HL-60 (cell line): ENCODE measurements around the gene CHST11.

ENCODE experiments used
- DNase-seq, 2 experiments: peaks; one replicate each; pipeline ENCODE4 v3.0.0-alpha.2; 2010 to 2020; ENCODE audit warnings: low read depth in 1 of 2, low spot score in 1 of 2
- H3K27ac ChIP-seq: fragments of 250-450 bp; sonication (Bioruptor Pico); replicated peaks from 2 replicates; pipeline ENCODE4 v1.5.1; 2020; ENCODE audit warnings: mild to moderate bottlenecking, moderate library complexity
- H3K27me3 ChIP-seq: fragments of 250-450 bp; sonication (Bioruptor Pico); 2 replicates; pipeline ENCODE4 v1.5.1; 2021; ENCODE audit warnings: mild to moderate bottlenecking, moderate library complexity; ENCODE audit not compliant: insufficient read depth, poor library complexity, severe bottlenecking
- H3K4me3 ChIP-seq: replicated peaks from 2 replicates; pipeline ENCODE4 v1.5.1; 2011; ENCODE audit warnings: mild to moderate bottlenecking, control low read depth, low read length; ENCODE audit not compliant: insufficient read depth
- GABPA ChIP-seq: IDR thresholded peaks from 2 replicates; pipeline ENCODE4 v1.6.1; 2012; ENCODE audit warnings: low read depth
- POLR2AphosphoS5 ChIP-seq: IDR thresholded peaks from 2 replicates; pipeline ENCODE4 v1.6.1; 2012; ENCODE audit warnings: low read depth
- SPI1 ChIP-seq: IDR thresholded peaks from 2 replicates; pipeline ENCODE4 v1.6.1; 2012; ENCODE audit warnings: low read depth, mild to moderate bottlenecking, borderline replicate concordance
- TF ChIP-seq, protein P1 (sequence below): IDR thresholded peaks from one replicate; pipeline ENCODE4 v1.5.1; 2011; ENCODE audit warnings: low read length, control low read depth, inconsistent platforms; ENCODE audit not compliant: insufficient read depth
- TF ChIP-seq, protein P2 (sequence below): IDR thresholded peaks from 2 replicates; pipeline ENCODE4 v1.6.1; 2012; ENCODE audit warnings: low read depth; ENCODE audit not compliant: insufficient replicate concordance

Gene CHST11

DNA sequence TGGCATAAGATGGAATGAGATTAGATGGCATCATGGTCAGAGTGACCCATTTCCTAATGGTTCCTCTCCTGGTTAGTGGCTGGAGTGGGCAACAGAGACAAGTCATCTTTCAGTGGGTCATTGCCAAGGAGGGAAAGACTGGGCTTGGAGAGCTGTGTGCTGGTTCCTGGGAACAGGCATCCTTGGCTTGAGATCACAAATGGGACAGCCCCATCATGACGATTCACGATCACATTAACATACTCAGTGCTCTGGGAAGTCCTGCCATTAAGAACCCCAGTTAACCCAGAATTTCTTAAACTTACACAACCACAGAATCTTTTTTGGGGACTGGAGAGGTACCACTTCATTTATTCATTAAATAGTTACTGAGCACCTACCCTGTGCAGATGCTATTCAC, 27.3 kb downstream of the CHST11 start:
- TF ChIP-seq, protein P1, sequence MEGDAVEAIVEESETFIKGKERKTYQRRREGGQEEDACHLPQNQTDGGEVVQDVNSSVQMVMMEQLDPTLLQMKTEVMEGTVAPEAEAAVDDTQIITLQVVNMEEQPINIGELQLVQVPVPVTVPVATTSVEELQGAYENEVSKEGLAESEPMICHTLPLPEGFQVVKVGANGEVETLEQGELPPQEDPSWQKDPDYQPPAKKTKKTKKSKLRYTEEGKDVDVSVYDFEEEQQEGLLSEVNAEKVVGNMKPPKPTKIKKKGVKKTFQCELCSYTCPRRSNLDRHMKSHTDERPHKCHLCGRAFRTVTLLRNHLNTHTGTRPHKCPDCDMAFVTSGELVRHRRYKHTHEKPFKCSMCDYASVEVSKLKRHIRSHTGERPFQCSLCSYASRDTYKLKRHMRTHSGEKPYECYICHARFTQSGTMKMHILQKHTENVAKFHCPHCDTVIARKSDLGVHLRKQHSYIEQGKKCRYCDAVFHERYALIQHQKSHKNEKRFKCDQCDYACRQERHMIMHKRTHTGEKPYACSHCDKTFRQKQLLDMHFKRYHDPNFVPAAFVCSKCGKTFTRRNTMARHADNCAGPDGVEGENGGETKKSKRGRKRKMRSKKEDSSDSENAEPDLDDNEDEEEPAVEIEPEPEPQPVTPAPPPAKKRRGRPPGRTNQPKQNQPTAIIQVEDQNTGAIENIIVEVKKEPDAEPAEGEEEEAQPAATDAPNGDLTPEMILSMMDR, result no peak
- Histone ChIP-seq H3K27me3 (no peaks in the 10 kb centered on the region), H3K4me3 (no peak overlapping the region), H3K27ac (no peak overlapping the region)
- no peak for DNase-seq

DNA sequence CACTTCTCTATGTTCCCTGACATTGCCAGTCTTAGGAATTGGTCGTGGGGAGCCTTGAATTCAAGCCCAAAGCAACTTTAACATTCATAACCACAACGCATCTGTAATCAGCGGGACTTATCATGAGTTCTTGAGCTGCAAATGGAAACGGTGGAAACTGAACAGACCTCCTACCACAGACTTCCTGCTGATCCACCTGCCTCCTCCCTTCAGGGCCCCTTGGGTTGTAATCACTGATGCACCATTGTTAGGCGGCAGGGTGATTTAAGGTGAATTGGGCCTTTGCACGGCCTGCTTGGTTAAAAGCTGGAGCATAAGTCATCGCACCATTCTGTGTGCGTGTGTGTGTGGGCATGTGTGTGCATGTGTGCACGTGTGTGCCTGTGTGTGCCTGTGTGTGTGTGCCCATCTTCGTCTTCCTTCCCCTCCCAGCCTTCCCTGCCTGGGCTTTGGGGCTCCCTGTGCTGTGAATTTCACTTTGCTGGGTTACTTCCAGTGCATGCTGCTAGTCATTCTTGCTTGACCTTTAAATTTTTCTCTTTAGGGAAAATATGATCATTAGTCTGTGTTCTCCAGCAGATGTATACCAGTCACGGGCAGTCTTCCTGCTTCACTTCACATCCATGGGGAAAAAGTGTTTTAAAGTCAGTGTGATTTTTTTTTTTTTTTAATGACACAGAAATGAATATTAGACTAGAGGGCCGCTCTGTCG, 29.1 kb downstream of the CHST11 start:
- DNase-seq, result peak in 1 of 2 experiments; percentile 56
- H3K27ac ChIP-seq, result peak overlapping the region; percentile 28
- TF ChIP-seq GABPA (no peak), POLR2AphosphoS5 (peak; percentile 75)
- no peak overlapping the region for H3K4me3 ChIP-seq
- H3K27me3 ChIP-seq, result no peaks in the 10 kb centered on the region

GRCh38 chr12:104486363-104486750, 29.6 kb downstream of the CHST11 start:
- H3K4me3 ChIP-seq, result no peak overlapping the region
- H3K27me3 ChIP-seq, result no peaks in the 10 kb centered on the region
- TF ChIP-seq, protein P1, result no peak
- TF ChIP-seq SPI1 (no peak), GABPA (no peak), POLR2AphosphoS5 (no peak)
- TF ChIP-seq, protein P2, sequence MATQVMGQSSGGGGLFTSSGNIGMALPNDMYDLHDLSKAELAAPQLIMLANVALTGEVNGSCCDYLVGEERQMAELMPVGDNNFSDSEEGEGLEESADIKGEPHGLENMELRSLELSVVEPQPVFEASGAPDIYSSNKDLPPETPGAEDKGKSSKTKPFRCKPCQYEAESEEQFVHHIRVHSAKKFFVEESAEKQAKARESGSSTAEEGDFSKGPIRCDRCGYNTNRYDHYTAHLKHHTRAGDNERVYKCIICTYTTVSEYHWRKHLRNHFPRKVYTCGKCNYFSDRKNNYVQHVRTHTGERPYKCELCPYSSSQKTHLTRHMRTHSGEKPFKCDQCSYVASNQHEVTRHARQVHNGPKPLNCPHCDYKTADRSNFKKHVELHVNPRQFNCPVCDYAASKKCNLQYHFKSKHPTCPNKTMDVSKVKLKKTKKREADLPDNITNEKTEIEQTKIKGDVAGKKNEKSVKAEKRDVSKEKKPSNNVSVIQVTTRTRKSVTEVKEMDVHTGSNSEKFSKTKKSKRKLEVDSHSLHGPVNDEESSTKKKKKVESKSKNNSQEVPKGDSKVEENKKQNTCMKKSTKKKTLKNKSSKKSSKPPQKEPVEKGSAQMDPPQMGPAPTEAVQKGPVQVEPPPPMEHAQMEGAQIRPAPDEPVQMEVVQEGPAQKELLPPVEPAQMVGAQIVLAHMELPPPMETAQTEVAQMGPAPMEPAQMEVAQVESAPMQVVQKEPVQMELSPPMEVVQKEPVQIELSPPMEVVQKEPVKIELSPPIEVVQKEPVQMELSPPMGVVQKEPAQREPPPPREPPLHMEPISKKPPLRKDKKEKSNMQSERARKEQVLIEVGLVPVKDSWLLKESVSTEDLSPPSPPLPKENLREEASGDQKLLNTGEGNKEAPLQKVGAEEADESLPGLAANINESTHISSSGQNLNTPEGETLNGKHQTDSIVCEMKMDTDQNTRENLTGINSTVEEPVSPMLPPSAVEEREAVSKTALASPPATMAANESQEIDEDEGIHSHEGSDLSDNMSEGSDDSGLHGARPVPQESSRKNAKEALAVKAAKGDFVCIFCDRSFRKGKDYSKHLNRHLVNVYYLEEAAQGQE, result no peak
- peak overlapping the region; percentile 28; the same call in 1 of the 2 replicates for H3K27ac ChIP-seq
- DNase-seq, result no peak

DNA sequence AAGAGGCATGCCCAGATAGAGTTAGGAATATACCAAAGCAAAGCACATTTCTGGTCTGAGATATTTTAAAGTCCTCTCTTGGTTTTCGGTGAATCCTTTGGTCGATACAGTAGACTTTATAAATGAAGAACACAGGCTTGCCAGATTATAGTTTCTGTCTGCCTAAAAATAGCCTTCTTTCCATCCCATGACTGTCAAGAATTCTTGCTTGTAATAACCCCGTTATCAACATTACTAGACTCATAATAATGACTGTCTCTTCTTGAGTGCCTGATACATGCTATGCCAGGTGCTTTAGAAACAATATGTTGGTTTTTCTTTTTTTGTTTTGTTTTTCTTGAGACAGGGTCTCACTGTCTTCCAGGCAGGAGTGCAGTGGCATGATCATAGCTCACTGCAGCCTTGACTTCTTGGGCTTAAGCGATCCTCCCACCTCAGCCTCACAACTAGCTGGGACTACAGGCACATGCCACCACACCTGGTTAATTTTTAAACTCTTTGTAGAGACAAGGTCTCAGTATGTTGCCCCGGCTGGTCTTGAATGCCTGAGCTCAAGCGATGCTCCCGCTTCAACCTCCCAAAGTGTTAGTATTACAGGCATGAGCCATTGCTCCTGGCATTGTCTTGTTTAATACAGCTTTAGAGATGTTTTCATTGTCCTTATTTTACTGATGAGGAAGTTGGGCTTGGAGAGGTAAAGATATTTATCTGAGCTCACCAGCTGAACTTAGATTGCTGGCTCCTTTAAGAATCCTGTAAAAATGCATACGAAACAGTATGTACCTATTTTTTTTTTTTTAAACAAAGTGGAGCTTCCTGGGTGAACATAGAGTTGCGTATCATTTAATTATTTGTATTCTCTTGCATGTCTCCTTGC, 30.4 kb downstream of the CHST11 start:
- Histone ChIP-seq H3K27me3 (no peaks in the 10 kb centered on the region), H3K4me3 (no peak overlapping the region), H3K27ac (peak overlapping the region; percentile 28)
- DNase-seq, result no peak
- TF ChIP-seq, protein P2, result no peak
- peak; percentile 14; the same call in 1 of the 2 replicates for TF ChIP-seq SPI1
- TF ChIP-seq, protein P1, result no peak
- no peak for TF ChIP-seq POLR2AphosphoS5
- no peak for TF ChIP-seq GABPA
